ENCODE measurements around the gene TEKTIP1.

GRCh38 chr19:3580156-3580934 lies 41.4 kb downstream of the TEKTIP1 start:
- TF ChIP-seq GATA2 (IDR thresholded peaks at IDR 0.05; ENCODE audit: low read depth, low read length) (no peak), GATA3 (IDR thresholded peaks at IDR 0.05; ENCODE audit: low read depth, low read length) (no peak)
